Measurements from ENCODE around the gene BAHCC1. TPM values are rescaled to one million over a fixed set of nuclear protein-coding genes. Genes with fewer than 3 reads are reported as not detected.
"Not testable (repeated sequence)": the region's sequence is repeated elsewhere in the genome, so short reads cannot be mapped to it uniquely, and the experiment has no call there.

BAHCC1 gene
- total and polyA plus RNA-seq, 4 donors: 3.9 to 49.3 (median 19.8) TPM

GRCh38 chr17:81351329-81352052 is 43.8 kb upstream of the BAHCC1 start:
- ATAC-seq (ENCODE audit: low FRiP score); H3K36me3 ChIP-seq (ENCODE audit: control insufficient read depth in 1 of 2, insufficient read depth in 2 of 2, low read length in 1 of 2); H3K4me1 ChIP-seq (ENCODE audit: control insufficient read depth in 1 of 2, insufficient read depth in 2 of 2, low read length in 2 of 2); intact Hi-C loops (cut with DNase I); H3K4me3 ChIP-seq (ENCODE audit: low read length in 2 of 2); H3K9me3 ChIP-seq (ENCODE audit: control insufficient read depth, low read length); H3K27me3 ChIP-seq (ENCODE audit: control insufficient read depth in 1 of 2, insufficient read depth in 2 of 2, low read length in 1 of 2); DNase-seq; H3K27ac ChIP-seq (ENCODE audit: low read depth in 1 of 2, low read length in 2 of 2): not testable (repeated sequence)
- WGBS, 2 donors: 89 to 93% methylated on average over 25 of the region's 25 CpGs

DNA sequence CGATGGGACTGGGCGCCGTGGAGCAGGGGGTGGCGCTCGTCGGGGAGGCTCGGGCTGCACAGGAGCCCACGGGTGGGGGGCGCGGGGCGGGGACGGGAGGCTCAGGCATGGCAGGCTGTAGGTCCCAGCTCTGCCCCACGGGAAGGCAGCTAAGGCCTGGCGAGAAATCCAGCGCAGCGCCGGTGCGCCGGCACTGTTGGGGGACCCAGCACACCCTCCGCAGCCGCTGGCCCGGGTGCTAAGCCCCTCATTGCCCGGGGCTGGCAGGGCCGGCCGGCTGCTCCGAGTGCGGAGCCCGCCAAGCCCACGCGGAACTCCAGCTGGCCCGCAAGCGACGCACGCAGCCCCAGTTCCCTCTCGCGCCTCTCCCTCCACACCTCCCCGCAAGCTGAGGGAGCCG is 43.2 kb upstream of the BAHCC1 start:
- H3K27ac ChIP-seq (ENCODE audit: low read depth in 1 of 2, low read length in 2 of 2); DNase-seq; H3K9me3 ChIP-seq (ENCODE audit: control insufficient read depth, low read length); H3K36me3 ChIP-seq (ENCODE audit: control insufficient read depth in 1 of 2, insufficient read depth in 2 of 2, low read length in 1 of 2); H3K27me3 ChIP-seq (ENCODE audit: control insufficient read depth in 1 of 2, insufficient read depth in 2 of 2, low read length in 1 of 2); intact Hi-C loops (cut with DNase I); ATAC-seq (ENCODE audit: low FRiP score); H3K4me3 ChIP-seq (ENCODE audit: low read length in 2 of 2); H3K4me1 ChIP-seq (ENCODE audit: control insufficient read depth in 1 of 2, insufficient read depth in 2 of 2, low read length in 2 of 2): not testable (repeated sequence)
- WGBS, 2 donors: 91% methylated on average over 17 to 38 of the region's 38 CpGs

- Histone ChIP-seq H3K27ac (ENCODE audit: low read depth in 1 of 2, low read length in 2 of 2) (no peak overlapping the region), H3K36me3 (ENCODE audit: control insufficient read depth in 1 of 2, insufficient read depth in 2 of 2, low read length in 1 of 2) (no peaks in the 10 kb centered on the region), H3K27me3 (ENCODE audit: control insufficient read depth in 1 of 2, insufficient read depth in 2 of 2, low read length in 1 of 2) (no peaks in the 10 kb centered on the region), H3K4me3 (ENCODE audit: low read length in 2 of 2) (no peak overlapping the region), H3K4me1 (ENCODE audit: control insufficient read depth in 1 of 2, insufficient read depth in 2 of 2, low read length in 2 of 2) (no peaks in the 10 kb centered on the region), H3K9me3 (ENCODE audit: control insufficient read depth, low read length) (no peaks in the 10 kb centered on the region)
- DNase-seq (no peak), ATAC-seq (ENCODE audit: low FRiP score) (no peak)
- 82 to 89% methylated on average over 14 of the region's 14 CpGs for WGBS, 2 donors
- intact Hi-C loops (cut with DNase I): no loop called here
Measured at GRCh38 chr17:81354252-81354953, 40.9 kb upstream of the BAHCC1 start.

DNA sequence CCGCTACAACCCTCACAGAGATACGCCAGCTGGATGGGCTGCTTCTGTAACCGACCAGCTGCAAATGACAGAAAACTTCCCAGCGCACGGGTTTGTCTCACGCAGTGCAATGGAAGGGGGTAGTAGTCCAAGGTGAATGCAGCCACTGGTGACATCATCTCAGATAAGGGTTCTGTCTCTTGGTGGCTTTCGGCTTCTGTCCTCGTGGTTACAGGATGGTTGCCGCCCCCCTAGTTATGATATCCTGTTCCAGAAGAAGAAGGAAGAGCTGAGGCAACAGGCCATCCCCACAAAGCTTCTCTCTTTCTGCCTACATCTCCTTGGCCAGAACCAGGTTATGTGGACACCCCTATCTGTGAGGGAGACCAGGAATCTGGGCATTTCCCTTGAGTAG is 40.3 kb upstream of the BAHCC1 start:
- H3K9me3 ChIP-seq (ENCODE audit: control insufficient read depth, low read length): no peaks in the 10 kb centered on the region
- 93 to 95% methylated on average over 9 of the region's 9 CpGs for WGBS, 2 donors
- no peak for ATAC-seq (ENCODE audit: low FRiP score)
- no peaks in the 10 kb centered on the region for H3K36me3 ChIP-seq (ENCODE audit: control insufficient read depth in 1 of 2, insufficient read depth in 2 of 2, low read length in 1 of 2)
- no peaks in the 10 kb centered on the region for H3K27me3 ChIP-seq (ENCODE audit: control insufficient read depth in 1 of 2, insufficient read depth in 2 of 2, low read length in 1 of 2)
- DNase-seq: no peak
- H3K4me1 ChIP-seq (ENCODE audit: control insufficient read depth in 1 of 2, insufficient read depth in 2 of 2, low read length in 2 of 2): no peaks in the 10 kb centered on the region
- intact Hi-C loops (cut with DNase I): no loop called here
- no peak overlapping the region for H3K4me3 ChIP-seq (ENCODE audit: low read length in 2 of 2)
- no peak overlapping the region for H3K27ac ChIP-seq (ENCODE audit: low read depth in 1 of 2, low read length in 2 of 2)

DNA sequence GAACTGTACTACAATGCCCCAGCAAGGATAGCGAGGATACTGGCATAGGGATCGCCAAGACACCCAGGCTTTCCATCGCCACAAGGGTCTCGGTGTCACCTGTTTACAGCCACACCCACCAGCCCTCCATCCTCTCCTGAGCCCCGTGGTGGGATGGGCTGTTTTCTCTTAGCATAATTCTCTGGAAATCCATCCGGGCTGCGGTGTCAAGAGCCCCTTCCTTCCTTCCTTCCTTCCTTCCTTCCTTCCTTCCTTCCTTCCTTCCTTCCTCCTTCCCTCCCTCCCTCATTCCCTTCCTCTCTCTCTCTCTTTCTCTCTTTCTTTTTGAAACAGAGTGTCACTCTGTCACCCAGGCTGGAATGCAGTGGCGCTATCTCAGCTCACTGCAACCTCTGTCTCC is 36.0 kb upstream of the BAHCC1 start:
- WGBS, 2 donors: 76 to 82% methylated on average over 8 of the region's 8 CpGs
- ATAC-seq (ENCODE audit: low FRiP score) (no peak), DNase-seq (no peak)
- H3K27me3 ChIP-seq (ENCODE audit: control insufficient read depth in 1 of 2, insufficient read depth in 2 of 2, low read length in 1 of 2): no peaks in the 10 kb centered on the region
- H3K9me3 ChIP-seq (ENCODE audit: control insufficient read depth, low read length): no peaks in the 10 kb centered on the region
- H3K4me1 ChIP-seq (ENCODE audit: control insufficient read depth in 1 of 2, insufficient read depth in 2 of 2, low read length in 2 of 2): no peaks in the 10 kb centered on the region
- no peak overlapping the region for H3K27ac ChIP-seq (ENCODE audit: low read depth in 1 of 2, low read length in 2 of 2)
- intact Hi-C loops (cut with DNase I): no loop called here
- H3K36me3 ChIP-seq (ENCODE audit: control insufficient read depth in 1 of 2, insufficient read depth in 2 of 2, low read length in 1 of 2): no peaks in the 10 kb centered on the region
- no peak overlapping the region for H3K4me3 ChIP-seq (ENCODE audit: low read length in 2 of 2)

DNA sequence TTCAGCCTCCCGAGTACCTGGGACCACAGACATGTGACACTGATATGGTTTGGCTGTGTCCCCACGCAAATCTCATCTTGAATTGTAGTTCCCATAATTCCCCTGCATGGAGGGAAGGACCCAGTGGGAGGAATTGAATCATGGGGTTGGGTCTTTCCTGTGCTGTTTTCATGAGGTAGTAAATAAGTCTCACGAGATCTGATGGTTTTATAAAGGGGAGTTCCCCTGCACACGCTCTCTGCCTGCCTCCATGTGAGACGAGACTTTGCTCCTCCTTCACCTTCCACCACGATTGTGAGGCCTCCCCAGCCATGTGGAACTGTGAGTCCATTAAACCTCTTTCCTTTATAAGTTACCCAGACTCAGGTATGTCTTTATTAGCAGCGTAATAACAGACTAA is 33.3 kb upstream of the BAHCC1 start:
- 84 to 85% methylated on average over 7 of the region's 7 CpGs for WGBS, 2 donors
- H3K9me3 ChIP-seq (ENCODE audit: control insufficient read depth, low read length); ATAC-seq (ENCODE audit: low FRiP score); H3K36me3 ChIP-seq (ENCODE audit: control insufficient read depth in 1 of 2, insufficient read depth in 2 of 2, low read length in 1 of 2); H3K27ac ChIP-seq (ENCODE audit: low read depth in 1 of 2, low read length in 2 of 2); H3K27me3 ChIP-seq (ENCODE audit: control insufficient read depth in 1 of 2, insufficient read depth in 2 of 2, low read length in 1 of 2); intact Hi-C loops (cut with DNase I); DNase-seq; H3K4me1 ChIP-seq (ENCODE audit: control insufficient read depth in 1 of 2, insufficient read depth in 2 of 2, low read length in 2 of 2); H3K4me3 ChIP-seq (ENCODE audit: low read length in 2 of 2): not testable (repeated sequence)

- intact Hi-C loops (cut with DNase I): no loop called here
- Histone ChIP-seq H3K27me3 (ENCODE audit: control insufficient read depth in 1 of 2, insufficient read depth in 2 of 2, low read length in 1 of 2) (no peaks in the 10 kb centered on the region), H3K27ac (ENCODE audit: low read depth in 1 of 2, low read length in 2 of 2) (no peak overlapping the region), H3K9me3 (ENCODE audit: control insufficient read depth, low read length) (no peaks in the 10 kb centered on the region), H3K36me3 (ENCODE audit: control insufficient read depth in 1 of 2, insufficient read depth in 2 of 2, low read length in 1 of 2) (no peaks in the 10 kb centered on the region), H3K4me1 (ENCODE audit: control insufficient read depth in 1 of 2, insufficient read depth in 2 of 2, low read length in 2 of 2) (no peaks in the 10 kb centered on the region), H3K4me3 (ENCODE audit: low read length in 2 of 2) (no peak overlapping the region)
- 90 to 91% methylated on average over 26 of the region's 26 CpGs for WGBS, 2 donors
- DNase-seq (no peak), ATAC-seq (ENCODE audit: low FRiP score) (no peak)
Measured at GRCh38 chr17:81364278-81365147, 30.7 kb upstream of the BAHCC1 start.

GRCh38 chr17:81365148-81365600 is 30.1 kb upstream of the BAHCC1 start:
- 18 to 29% methylated on average over 22 of the region's 22 CpGs for WGBS, 2 donors
- DNase-seq (peak; percentile 74 to 84), ATAC-seq (ENCODE audit: low FRiP score) (peak; percentile 68)
- no peaks in the 10 kb centered on the region for H3K9me3 ChIP-seq (ENCODE audit: control insufficient read depth, low read length)
- H3K4me3 ChIP-seq (ENCODE audit: low read length in 2 of 2): no peak overlapping the region
- peak overlapping the region in 1 of 2 donors; percentile 35 for H3K27ac ChIP-seq (ENCODE audit: low read depth in 1 of 2, low read length in 2 of 2)
- no peaks in the 10 kb centered on the region for H3K36me3 ChIP-seq (ENCODE audit: control insufficient read depth in 1 of 2, insufficient read depth in 2 of 2, low read length in 1 of 2)
- H3K27me3 ChIP-seq (ENCODE audit: control insufficient read depth in 1 of 2, insufficient read depth in 2 of 2, low read length in 1 of 2): no peaks in the 10 kb centered on the region
- intact Hi-C loops (cut with DNase I): no loop called here
- no peaks in the 10 kb centered on the region for H3K4me1 ChIP-seq (ENCODE audit: control insufficient read depth in 1 of 2, insufficient read depth in 2 of 2, low read length in 2 of 2)
